ENCODE data around the gene ZFR2.
A peak's percentile ranks its signal among the peaks of the same experiment; 100 is the strongest.

The ZFR2 gene

DNA sequence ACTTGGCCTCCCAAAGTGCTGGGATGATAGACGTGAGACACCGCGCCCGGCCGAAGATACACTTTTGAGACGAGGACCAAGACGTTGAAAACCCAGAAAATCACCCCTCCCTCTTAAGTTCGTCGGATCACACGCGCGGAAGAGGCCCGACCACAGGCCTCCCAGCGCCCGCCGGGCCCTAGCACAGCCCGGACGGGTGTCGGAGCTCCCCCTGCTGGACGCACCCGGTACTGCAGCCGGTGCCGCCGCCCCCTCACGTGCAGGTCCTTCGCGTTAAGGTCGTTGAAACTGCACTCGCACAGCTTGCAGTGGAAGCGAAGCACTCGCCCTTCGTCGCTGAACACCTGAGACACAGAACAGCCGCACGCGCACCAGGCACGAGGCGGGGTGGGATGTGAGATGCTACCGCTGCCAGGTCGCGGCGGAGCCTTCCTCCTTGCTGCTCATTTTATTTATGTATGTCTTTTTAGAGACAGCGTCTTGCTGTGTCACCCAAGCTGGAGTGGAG lies 46.9 kb downstream of the ZFR2 start:
- H3K9ac ChIP-seq (ENCODE audit: low read length), result no peak overlapping the region
- H3K4me1 ChIP-seq (ENCODE audit: control insufficient read depth, low read depth, low read length), result no peaks in the 10 kb centered on the region
- no peak overlapping the region for H2BK15ac ChIP-seq (replicated peaks; ENCODE audit: low read depth)
- no peak overlapping the region for H3K56ac ChIP-seq (ENCODE audit: low read length)
- no peak overlapping the region for H4K5ac ChIP-seq (ENCODE audit: low read length)
- no peak overlapping the region for H3K18ac ChIP-seq (ENCODE audit: low read length)
- no peaks in the 10 kb centered on the region for H3K36me3 ChIP-seq (ENCODE audit: control insufficient read depth, insufficient read depth, low read length)
- H2BK120ac ChIP-seq (ENCODE audit: low read depth, low read length), result no peak overlapping the region
- no peaks in the 10 kb centered on the region for H3K79me1 ChIP-seq (ENCODE audit: low read length)
- no peak overlapping the region for H3K4me3 ChIP-seq (ENCODE audit: low read length)
- H3K27me3 ChIP-seq (ENCODE audit: insufficient read depth, low read length, poor library complexity), result no peaks in the 10 kb centered on the region
- no peak overlapping the region for H3K23ac ChIP-seq (ENCODE audit: low read length)
- no peak overlapping the region for H3K4ac ChIP-seq (ENCODE audit: low read depth, low read length)
- no peak overlapping the region for H4K8ac ChIP-seq (ENCODE audit: low read depth, low read length)
- H2BK5ac ChIP-seq (ENCODE audit: low read length), result no peak overlapping the region
- no peak overlapping the region for H3K27ac ChIP-seq (ENCODE audit: low read depth, low read length)
- no peak overlapping the region for H3K4me2 ChIP-seq (ENCODE audit: low read length)
- no CpG with 5 or more reads among the region's 43 CpGs for WGBS (ENCODE audit: extremely low coverage, insufficient coverage, low lambda C conversion rate)
- no peak overlapping the region for H2AK5ac ChIP-seq (ENCODE audit: low read length)
- DNase-seq, result peak; percentile 64
- no peaks in the 10 kb centered on the region for H3K79me2 ChIP-seq (ENCODE audit: control insufficient read depth, insufficient read depth, low read length)

DNA sequence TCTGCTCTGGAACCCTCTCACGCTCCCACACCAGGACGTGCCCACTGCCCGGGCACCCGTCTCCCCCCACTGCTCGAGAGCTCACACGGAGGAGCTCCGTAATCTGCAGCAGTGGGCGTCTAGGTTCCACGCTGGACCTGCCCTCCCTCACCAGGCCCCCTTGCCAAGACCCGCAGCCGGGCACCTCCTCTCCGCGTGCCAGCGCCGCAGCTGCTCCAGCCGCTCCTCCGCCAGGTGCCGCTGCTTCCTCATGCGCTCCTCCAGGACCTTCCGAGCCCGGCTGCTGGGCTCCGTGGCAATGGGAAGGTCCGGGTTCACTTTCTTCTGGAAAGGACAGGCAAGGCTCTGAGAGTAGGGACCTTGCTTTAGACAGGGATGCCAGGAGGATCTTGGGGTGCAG lies 47.7 kb downstream of the ZFR2 start:
- H3K27ac ChIP-seq (ENCODE audit: low read depth, low read length), result no peak overlapping the region
- DNase-seq, result no peak
- no peak overlapping the region for H3K4me2 ChIP-seq (ENCODE audit: low read length)
- H2BK120ac ChIP-seq (ENCODE audit: low read depth, low read length), result no peak overlapping the region
- H3K56ac ChIP-seq (ENCODE audit: low read length), result no peak overlapping the region
- no peak overlapping the region for H3K4me3 ChIP-seq (ENCODE audit: low read length)
- no peak overlapping the region for H2AK5ac ChIP-seq (ENCODE audit: low read length)
- H3K18ac ChIP-seq (ENCODE audit: low read length), result no peak overlapping the region
- no peaks in the 10 kb centered on the region for H3K4me1 ChIP-seq (ENCODE audit: control insufficient read depth, low read depth, low read length)
- H3K9ac ChIP-seq (ENCODE audit: low read length), result no peak overlapping the region
- no peak overlapping the region for H3K23ac ChIP-seq (ENCODE audit: low read length)
- no peak overlapping the region for H3K4ac ChIP-seq (ENCODE audit: low read depth, low read length)
- no peaks in the 10 kb centered on the region for H3K36me3 ChIP-seq (ENCODE audit: control insufficient read depth, insufficient read depth, low read length)
- WGBS (ENCODE audit: extremely low coverage, insufficient coverage, low lambda C conversion rate), result no CpG with 5 or more reads among the region's 23 CpGs
- no peaks in the 10 kb centered on the region for H3K27me3 ChIP-seq (ENCODE audit: insufficient read depth, low read length, poor library complexity)
- H2BK5ac ChIP-seq (ENCODE audit: low read length), result no peak overlapping the region
- H2BK15ac ChIP-seq (replicated peaks; ENCODE audit: low read depth), result no peak overlapping the region
- no peak overlapping the region for H4K8ac ChIP-seq (ENCODE audit: low read depth, low read length)
- H3K79me2 ChIP-seq (ENCODE audit: control insufficient read depth, insufficient read depth, low read length), result no peaks in the 10 kb centered on the region
- no peaks in the 10 kb centered on the region for H3K79me1 ChIP-seq (ENCODE audit: low read length)
- no peak overlapping the region for H4K5ac ChIP-seq (ENCODE audit: low read length)

DNA sequence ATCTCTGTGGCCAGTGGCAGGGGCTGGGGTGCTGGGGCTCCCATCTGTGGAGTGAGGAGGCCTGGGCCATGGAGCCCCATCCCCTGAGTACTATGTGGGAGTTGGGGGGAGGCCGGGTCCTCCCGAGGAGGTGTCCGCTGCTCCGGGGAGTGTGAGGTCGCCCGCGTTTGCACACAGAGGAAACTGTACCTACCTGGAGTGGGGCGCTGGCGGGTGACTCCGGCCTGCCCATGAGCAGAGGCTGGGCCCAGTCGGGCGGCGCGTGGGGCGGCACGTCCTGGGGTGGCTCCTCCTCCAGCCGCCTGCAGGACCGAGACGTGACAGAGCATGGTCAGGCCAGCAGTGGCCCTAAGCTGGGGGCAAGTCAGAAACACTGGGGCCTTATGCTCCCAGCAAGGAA lies 48.8 kb downstream of the ZFR2 start:
- Histone ChIP-seq H4K5ac (ENCODE audit: low read length) (no peak overlapping the region), H3K27me3 (ENCODE audit: insufficient read depth, low read length, poor library complexity) (no peaks in the 10 kb centered on the region), H3K79me2 (ENCODE audit: control insufficient read depth, insufficient read depth, low read length) (no peaks in the 10 kb centered on the region), H3K27ac (ENCODE audit: low read depth, low read length) (no peak overlapping the region), H3K4me1 (ENCODE audit: control insufficient read depth, low read depth, low read length) (no peaks in the 10 kb centered on the region), H4K8ac (ENCODE audit: low read depth, low read length) (no peak overlapping the region), H3K9ac (ENCODE audit: low read length) (no peak overlapping the region), H2BK120ac (ENCODE audit: low read depth, low read length) (no peak overlapping the region), H3K36me3 (ENCODE audit: control insufficient read depth, insufficient read depth, low read length) (no peaks in the 10 kb centered on the region), H2AK5ac (ENCODE audit: low read length) (no peak overlapping the region), H2BK15ac (replicated peaks; ENCODE audit: low read depth) (no peak overlapping the region), H3K23ac (ENCODE audit: low read length) (no peak overlapping the region), H3K4me3 (ENCODE audit: low read length) (no peak overlapping the region), H3K4me2 (ENCODE audit: low read length) (no peak overlapping the region), H2BK5ac (ENCODE audit: low read length) (no peak overlapping the region), H3K79me1 (ENCODE audit: low read length) (no peaks in the 10 kb centered on the region), H3K56ac (ENCODE audit: low read length) (no peak overlapping the region), H3K18ac (ENCODE audit: low read length) (no peak overlapping the region), H3K4ac (ENCODE audit: low read depth, low read length) (no peak overlapping the region)
- DNase-seq, result no peak
- WGBS (ENCODE audit: extremely low coverage, insufficient coverage, low lambda C conversion rate), result no CpG with 5 or more reads among the region's 19 CpGs

DNA sequence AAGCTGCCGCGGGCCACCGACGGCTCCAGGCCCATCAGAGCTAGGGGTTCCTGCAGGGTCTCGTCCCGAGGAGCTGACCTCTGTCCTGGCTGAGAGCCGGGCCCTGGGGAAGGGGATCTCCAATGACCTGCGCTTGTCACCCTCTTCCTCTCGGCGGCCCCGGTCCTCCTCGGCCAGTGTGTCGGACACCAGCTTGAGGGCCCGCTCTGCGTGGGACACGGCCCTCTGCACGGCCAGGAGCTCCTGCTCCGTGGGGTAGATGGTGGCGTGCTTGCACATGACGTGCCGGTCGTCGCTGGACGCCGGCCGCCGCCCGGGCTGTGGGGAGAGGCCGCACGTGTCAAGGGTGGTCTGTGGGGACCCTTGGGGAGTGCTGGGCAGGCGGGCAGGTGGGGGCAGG lies 49.9 kb downstream of the ZFR2 start:
- Histone ChIP-seq H3K56ac (ENCODE audit: low read length) (no peak overlapping the region), H2AK5ac (ENCODE audit: low read length) (no peak overlapping the region), H2BK15ac (replicated peaks; ENCODE audit: low read depth) (no peak overlapping the region), H3K36me3 (ENCODE audit: control insufficient read depth, insufficient read depth, low read length) (no peaks in the 10 kb centered on the region), H3K79me1 (ENCODE audit: low read length) (no peaks in the 10 kb centered on the region), H4K5ac (ENCODE audit: low read length) (no peak overlapping the region), H3K27ac (ENCODE audit: low read depth, low read length) (no peak overlapping the region), H3K79me2 (ENCODE audit: control insufficient read depth, insufficient read depth, low read length) (no peaks in the 10 kb centered on the region), H3K4me3 (ENCODE audit: low read length) (no peak overlapping the region), H3K4me1 (ENCODE audit: control insufficient read depth, low read depth, low read length) (no peaks in the 10 kb centered on the region), H3K4ac (ENCODE audit: low read depth, low read length) (no peak overlapping the region), H3K4me2 (ENCODE audit: low read length) (no peak overlapping the region), H3K9ac (ENCODE audit: low read length) (no peak overlapping the region), H2BK5ac (ENCODE audit: low read length) (no peak overlapping the region), H3K18ac (ENCODE audit: low read length) (no peak overlapping the region), H3K27me3 (ENCODE audit: insufficient read depth, low read length, poor library complexity) (no peaks in the 10 kb centered on the region), H3K23ac (ENCODE audit: low read length) (no peak overlapping the region), H2BK120ac (ENCODE audit: low read depth, low read length) (no peak overlapping the region), H4K8ac (ENCODE audit: low read depth, low read length) (no peak overlapping the region)
- DNase-seq, result no peak
- no CpG with 5 or more reads among the region's 31 CpGs for WGBS (ENCODE audit: extremely low coverage, insufficient coverage, low lambda C conversion rate)

DNA sequence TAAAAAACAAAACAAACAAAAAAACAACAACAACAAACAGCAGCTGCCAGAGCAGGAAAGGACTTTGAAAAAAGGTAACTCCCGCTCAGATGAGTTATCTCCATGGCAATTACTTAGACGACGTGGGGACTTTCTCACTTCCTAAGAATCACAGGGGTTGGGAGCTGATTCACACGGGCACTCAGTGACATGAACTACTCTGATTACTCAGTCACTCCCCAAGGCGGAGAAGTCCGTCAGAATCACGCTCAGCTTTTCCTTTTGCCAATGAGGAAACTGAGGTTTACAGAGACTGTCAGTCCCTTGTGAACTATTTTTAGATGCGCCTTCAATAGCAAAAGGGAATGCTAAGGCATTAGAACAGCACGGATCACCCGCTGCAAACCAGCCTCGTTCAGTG lies 50.4 kb downstream of the ZFR2 start:
- Histone ChIP-seq H3K4me1 (ENCODE audit: control insufficient read depth, low read depth, low read length) (no peaks in the 10 kb centered on the region), H3K18ac (ENCODE audit: low read length) (no peak overlapping the region), H2BK120ac (ENCODE audit: low read depth, low read length) (no peak overlapping the region), H4K8ac (ENCODE audit: low read depth, low read length) (no peak overlapping the region), H3K4ac (ENCODE audit: low read depth, low read length) (no peak overlapping the region), H3K4me2 (ENCODE audit: low read length) (no peak overlapping the region), H4K5ac (ENCODE audit: low read length) (no peak overlapping the region), H3K27ac (ENCODE audit: low read depth, low read length) (no peak overlapping the region), H3K23ac (ENCODE audit: low read length) (no peak overlapping the region), H3K27me3 (ENCODE audit: insufficient read depth, low read length, poor library complexity) (no peaks in the 10 kb centered on the region), H2AK5ac (ENCODE audit: low read length) (no peak overlapping the region), H2BK15ac (replicated peaks; ENCODE audit: low read depth) (no peak overlapping the region), H2BK5ac (ENCODE audit: low read length) (no peak overlapping the region), H3K36me3 (ENCODE audit: control insufficient read depth, insufficient read depth, low read length) (no peaks in the 10 kb centered on the region), H3K79me2 (ENCODE audit: control insufficient read depth, insufficient read depth, low read length) (no peaks in the 10 kb centered on the region), H3K9ac (ENCODE audit: low read length) (no peak overlapping the region), H3K56ac (ENCODE audit: low read length) (no peak overlapping the region), H3K79me1 (ENCODE audit: low read length) (no peaks in the 10 kb centered on the region), H3K4me3 (ENCODE audit: low read length) (no peak overlapping the region)
- WGBS (ENCODE audit: extremely low coverage, insufficient coverage, low lambda C conversion rate), result no CpG with 5 or more reads among the region's 11 CpGs
- no peak for DNase-seq

DNA sequence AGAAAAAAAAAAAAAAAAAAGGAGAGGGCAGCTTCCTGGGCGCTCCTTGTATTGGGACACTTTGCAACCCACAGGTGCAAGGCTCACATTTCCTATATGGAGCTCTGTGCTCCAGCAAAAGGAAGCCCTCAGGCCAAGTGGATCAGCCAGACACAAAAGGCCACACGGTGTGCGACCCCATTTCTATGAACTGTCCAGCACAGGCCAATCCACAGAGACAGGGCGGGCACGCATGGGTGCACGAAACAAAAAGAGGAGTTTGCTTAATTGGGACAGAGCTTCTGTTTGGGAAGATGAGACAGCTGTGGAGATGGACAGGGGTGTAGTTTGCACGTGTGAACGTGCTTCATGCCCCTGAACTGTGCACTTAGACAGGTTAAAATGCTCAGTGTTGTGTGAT lies 51.1 kb downstream of the ZFR2 start:
- H3K4me1 ChIP-seq (ENCODE audit: control insufficient read depth, low read depth, low read length), result no peaks in the 10 kb centered on the region
- H3K79me2 ChIP-seq (ENCODE audit: control insufficient read depth, insufficient read depth, low read length), result no peaks in the 10 kb centered on the region
- H2AK5ac ChIP-seq (ENCODE audit: low read length), result no peak overlapping the region
- no peak overlapping the region for H3K9ac ChIP-seq (ENCODE audit: low read length)
- no peaks in the 10 kb centered on the region for H3K79me1 ChIP-seq (ENCODE audit: low read length)
- H3K56ac ChIP-seq (ENCODE audit: low read length), result no peak overlapping the region
- H3K4me2 ChIP-seq (ENCODE audit: low read length), result no peak overlapping the region
- no peak overlapping the region for H3K23ac ChIP-seq (ENCODE audit: low read length)
- no peaks in the 10 kb centered on the region for H3K27me3 ChIP-seq (ENCODE audit: insufficient read depth, low read length, poor library complexity)
- no peak overlapping the region for H2BK120ac ChIP-seq (ENCODE audit: low read depth, low read length)
- H3K36me3 ChIP-seq (ENCODE audit: control insufficient read depth, insufficient read depth, low read length), result no peaks in the 10 kb centered on the region
- no peak overlapping the region for H2BK15ac ChIP-seq (replicated peaks; ENCODE audit: low read depth)
- no peak overlapping the region for H3K4ac ChIP-seq (ENCODE audit: low read depth, low read length)
- no CpG with 5 or more reads among the region's 8 CpGs for WGBS (ENCODE audit: extremely low coverage, insufficient coverage, low lambda C conversion rate)
- H3K4me3 ChIP-seq (ENCODE audit: low read length), result no peak overlapping the region
- no peak overlapping the region for H2BK5ac ChIP-seq (ENCODE audit: low read length)
- H3K27ac ChIP-seq (ENCODE audit: low read depth, low read length), result no peak overlapping the region
- no peak for DNase-seq
- H3K18ac ChIP-seq (ENCODE audit: low read length), result no peak overlapping the region
- no peak overlapping the region for H4K8ac ChIP-seq (ENCODE audit: low read depth, low read length)
- no peak overlapping the region for H4K5ac ChIP-seq (ENCODE audit: low read length)
